AG04449 (cell line): Measurements from ENCODE around the gene SALL3.

Source experiments
- CTCF ChIA-PET: fragments of 350-600 bp; formaldehyde crosslinking; extraction: SDS; loops from one replicate; lab custom pipeline; 2021; ENCODE audit warnings: antibody characterized with exemption; lab: Yijun Ruan, JAX
- POLR2A ChIA-PET: fragments of 400-600, 350-600 bp; formaldehyde crosslinking; extraction: SDS; loops from one replicate; lab custom pipeline; 2020; ENCODE audit warnings: antibody characterized with exemption, inconsistent platforms; lab: Yijun Ruan, JAX
- DNase-seq: peaks from one replicate; pipeline ENCODE4 v3.0.0-alpha.2; 2010; ENCODE audit warnings: low read depth, low spot score
- H3K4me3 ChIP-seq: 2 replicates; pipeline ENCODE4 v1.5.1; 2011; ENCODE audit warnings: low read depth, mild to moderate bottlenecking, control low read depth, low read length
- TF ChIP-seq, protein P1 (sequence below): IDR thresholded peaks from one replicate; pipeline ENCODE4 v1.5.1; 2011; ENCODE audit warnings: mild to moderate bottlenecking, moderate library complexity, low read length, control low read depth, inconsistent platforms; ENCODE audit not compliant: insufficient read depth; ENCODE audit errors: missing control alignments

SALL3 gene

GRCh38 chr18:78992041-78993011 lies 12.7 kb downstream of the SALL3 start:
- H3K4me3 ChIP-seq: no peak overlapping the region
- POLR2A ChIA-PET: no interaction called here
- CTCF ChIA-PET: no interaction called here
- no peak for DNase-seq
- TF ChIP-seq, protein P1, sequence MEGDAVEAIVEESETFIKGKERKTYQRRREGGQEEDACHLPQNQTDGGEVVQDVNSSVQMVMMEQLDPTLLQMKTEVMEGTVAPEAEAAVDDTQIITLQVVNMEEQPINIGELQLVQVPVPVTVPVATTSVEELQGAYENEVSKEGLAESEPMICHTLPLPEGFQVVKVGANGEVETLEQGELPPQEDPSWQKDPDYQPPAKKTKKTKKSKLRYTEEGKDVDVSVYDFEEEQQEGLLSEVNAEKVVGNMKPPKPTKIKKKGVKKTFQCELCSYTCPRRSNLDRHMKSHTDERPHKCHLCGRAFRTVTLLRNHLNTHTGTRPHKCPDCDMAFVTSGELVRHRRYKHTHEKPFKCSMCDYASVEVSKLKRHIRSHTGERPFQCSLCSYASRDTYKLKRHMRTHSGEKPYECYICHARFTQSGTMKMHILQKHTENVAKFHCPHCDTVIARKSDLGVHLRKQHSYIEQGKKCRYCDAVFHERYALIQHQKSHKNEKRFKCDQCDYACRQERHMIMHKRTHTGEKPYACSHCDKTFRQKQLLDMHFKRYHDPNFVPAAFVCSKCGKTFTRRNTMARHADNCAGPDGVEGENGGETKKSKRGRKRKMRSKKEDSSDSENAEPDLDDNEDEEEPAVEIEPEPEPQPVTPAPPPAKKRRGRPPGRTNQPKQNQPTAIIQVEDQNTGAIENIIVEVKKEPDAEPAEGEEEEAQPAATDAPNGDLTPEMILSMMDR: no peak

- DNase-seq: no peak
- CTCF ChIA-PET: no interaction called here
- TF ChIP-seq, protein P1: no peak
- POLR2A ChIA-PET: no interaction called here
- no peak overlapping the region for H3K4me3 ChIP-seq
Measured at GRCh38 chr18:78993014-78993926, 13.7 kb downstream of the SALL3 start.

GRCh38 chr18:78994000-78994399 lies 14.4 kb downstream of the SALL3 start:
- no peak overlapping the region for H3K4me3 ChIP-seq
- ChIA-PET CTCF (no interaction called here), POLR2A (no interaction called here)
- DNase-seq: no peak
- TF ChIP-seq, protein P1: no peak

- DNase-seq: no peak
- ChIA-PET CTCF (no interaction called here), POLR2A (no interaction called here)
- TF ChIP-seq, protein P1: no peak
- H3K4me3 ChIP-seq: no peak overlapping the region
Measured at GRCh38 chr18:78994531-78994930, 14.9 kb downstream of the SALL3 start.

GRCh38 chr18:78994977-78995582 lies 15.5 kb downstream of the SALL3 start:
- POLR2A ChIA-PET: no interaction called here
- CTCF ChIA-PET: no interaction called here
- TF ChIP-seq, protein P1: no peak

More at GRCh38 chr18:78994977-78995582, 15.5 kb downstream of the SALL3 start:
- no peak for DNase-seq
- no peak overlapping the region for H3K4me3 ChIP-seq
